GM18505 (cell line): ENCODE measurements around the gene MYH7B.

ENCODE experiments used
- ATAC-seq: cut with Tn5 transposase; IDR thresholded peaks from one replicate; pipeline ENCODE4 v1.9.1; 2021; ENCODE audit not compliant: unreplicated experiment
- POLR2A ChIP-seq: IDR thresholded peaks from 4 replicates; pipeline ENCODE4 v1.6.1; 2011; ENCODE audit warnings: borderline replicate concordance; ENCODE audit not compliant: insufficient read depth, insufficient read length; ENCODE audit errors: extremely low read depth

Gene MYH7B

DNA sequence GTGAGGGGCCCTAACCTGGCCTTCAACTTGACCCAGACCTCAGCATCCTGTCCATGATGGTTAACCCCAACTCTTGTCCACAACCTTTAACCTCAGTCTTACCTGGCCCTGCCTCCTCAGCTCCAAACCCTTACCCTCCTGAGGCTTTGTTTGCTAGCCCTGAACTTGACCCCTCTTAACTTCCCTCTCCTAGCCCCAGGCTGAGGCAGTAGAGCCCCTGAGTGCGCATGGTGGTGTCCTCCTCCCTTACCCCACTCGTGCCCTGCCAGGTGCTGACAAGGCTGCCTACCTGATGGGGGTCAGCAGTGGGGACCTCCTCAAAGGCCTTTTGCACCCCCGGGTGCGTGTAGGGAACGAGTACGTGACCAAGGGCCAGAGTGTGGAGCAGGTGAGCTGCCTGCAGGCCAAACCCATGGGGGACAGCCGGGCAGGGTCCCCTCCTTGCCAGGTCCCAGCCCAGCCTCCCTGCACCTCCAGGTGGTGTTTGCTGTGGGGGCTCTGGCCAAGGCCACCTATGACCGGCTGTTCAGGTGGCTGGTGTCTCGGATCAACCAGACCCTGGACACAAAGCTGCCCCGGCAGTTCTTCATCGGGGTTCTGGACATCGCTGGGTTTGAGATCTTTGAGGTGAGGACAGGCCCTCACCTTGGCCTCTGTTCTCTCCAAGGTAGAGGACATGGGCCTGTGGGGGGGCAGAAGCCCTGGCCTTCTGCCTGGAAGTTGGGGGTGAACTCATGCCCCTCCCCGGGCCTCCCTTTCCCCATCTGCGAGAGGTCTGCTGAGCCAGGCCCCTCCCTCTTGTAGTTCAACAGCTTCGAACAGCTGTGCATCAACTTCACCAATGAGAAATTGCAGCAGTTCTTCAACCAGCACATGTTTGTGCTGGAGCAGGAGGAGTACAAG is 31.9 kb downstream of the MYH7B start:
- no peak for ATAC-seq
- no peak for TF ChIP-seq POLR2A

DNA sequence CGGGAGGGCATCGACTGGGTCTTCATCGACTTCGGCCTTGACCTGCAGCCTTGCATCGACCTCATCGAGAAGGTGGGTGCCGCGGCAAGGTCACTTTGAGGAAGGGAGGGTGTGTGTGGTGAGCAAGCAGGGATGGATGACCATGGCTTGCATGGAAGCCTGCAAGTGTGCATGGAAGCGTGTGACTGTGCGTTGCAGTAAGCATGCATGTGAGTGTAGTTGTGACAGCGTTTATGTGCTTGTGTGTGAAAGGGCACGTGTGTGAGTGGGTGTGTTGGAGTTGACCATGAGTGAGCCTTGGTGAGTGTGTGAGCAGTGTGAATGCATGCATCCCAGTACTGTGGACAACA is 32.5 kb downstream of the MYH7B start:
- TF ChIP-seq POLR2A: no peak
- ATAC-seq: no peak

DNA sequence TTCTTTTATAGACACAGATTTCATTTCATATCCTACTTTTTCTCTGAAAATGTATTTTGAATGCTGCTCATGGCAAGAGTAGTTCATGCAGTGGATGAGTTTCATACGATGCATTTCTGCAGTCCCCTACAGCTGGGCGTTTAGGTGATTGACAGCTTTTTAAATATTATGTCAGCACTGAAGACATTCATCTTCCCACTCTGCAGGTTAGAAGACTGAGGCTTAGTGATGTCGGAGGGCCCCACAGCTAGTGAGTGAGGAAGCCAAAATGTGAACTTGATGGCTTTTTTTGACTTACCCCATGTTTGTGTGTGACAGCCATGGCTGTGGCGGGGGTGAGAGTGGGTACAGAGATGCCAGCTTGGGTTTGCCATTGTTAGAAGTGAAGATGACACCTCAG is 33.5 kb downstream of the MYH7B start:
- TF ChIP-seq POLR2A: no peak
- ATAC-seq: no peak

DNA sequence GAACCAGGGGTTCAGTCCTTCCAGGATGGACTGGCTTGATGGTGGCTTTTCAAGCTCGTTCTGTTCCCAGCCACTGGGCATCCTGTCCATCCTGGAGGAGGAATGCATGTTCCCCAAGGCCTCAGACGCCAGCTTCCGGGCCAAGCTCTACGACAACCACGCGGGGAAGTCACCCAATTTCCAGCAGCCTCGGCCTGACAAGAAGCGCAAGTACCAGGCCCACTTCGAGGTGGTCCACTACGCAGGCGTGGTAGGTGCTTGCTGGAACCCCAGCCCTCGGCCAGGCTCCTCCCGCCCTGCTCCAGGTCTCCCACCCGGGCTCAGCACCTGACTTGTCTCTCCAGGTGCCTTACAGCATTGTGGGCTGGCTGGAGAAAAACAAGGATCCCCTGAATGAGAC is 34.0 kb downstream of the MYH7B start:
- TF ChIP-seq POLR2A: no peak
- ATAC-seq: no peak

DNA sequence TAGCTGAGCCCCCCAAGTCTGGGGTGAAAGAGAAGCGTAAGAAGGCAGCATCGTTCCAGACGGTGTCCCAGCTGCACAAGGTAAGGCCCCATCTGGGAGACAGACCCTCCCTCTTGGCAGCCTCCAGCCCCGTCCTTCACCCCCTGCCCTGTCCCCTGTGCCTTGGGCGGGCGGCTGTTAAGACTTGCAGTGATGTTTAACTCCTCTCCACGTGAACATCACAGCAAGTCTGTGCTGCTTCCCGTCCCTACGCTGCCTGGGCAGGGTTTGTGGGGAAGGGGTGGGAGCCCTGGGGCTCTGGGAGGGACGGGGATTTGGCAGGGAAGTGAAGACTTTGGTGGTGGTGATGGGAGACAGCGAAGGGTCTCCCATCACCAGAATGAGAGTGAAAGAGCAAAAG is 34.6 kb downstream of the MYH7B start:
- no peak for ATAC-seq
- no peak for TF ChIP-seq POLR2A

DNA sequence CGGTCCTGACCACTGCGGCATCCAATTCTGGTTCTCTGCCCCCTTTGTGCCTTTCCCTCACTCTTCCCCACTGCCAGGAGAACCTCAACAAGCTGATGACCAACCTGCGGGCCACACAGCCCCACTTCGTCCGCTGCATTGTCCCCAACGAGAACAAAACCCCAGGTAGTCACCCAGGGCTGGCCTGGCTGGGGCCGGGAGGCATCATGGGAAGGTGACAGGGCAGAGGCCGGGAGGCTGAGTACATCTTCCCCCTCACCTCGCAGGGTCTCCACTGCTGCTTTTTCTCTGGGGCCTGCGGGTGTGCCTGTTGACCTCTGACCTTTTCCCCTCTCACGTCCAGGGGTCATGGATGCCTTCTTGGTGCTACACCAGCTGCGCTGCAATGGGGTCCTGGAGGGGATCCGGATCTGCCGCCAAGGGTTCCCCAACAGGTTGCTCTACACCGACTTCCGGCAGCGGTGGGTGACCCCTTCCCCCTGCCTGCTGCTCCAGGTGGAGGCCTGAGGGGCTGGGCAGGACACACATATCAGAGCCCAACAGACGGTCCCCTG is 35.1 kb downstream of the MYH7B start:
- TF ChIP-seq POLR2A: no peak
- ATAC-seq: no peak

DNA sequence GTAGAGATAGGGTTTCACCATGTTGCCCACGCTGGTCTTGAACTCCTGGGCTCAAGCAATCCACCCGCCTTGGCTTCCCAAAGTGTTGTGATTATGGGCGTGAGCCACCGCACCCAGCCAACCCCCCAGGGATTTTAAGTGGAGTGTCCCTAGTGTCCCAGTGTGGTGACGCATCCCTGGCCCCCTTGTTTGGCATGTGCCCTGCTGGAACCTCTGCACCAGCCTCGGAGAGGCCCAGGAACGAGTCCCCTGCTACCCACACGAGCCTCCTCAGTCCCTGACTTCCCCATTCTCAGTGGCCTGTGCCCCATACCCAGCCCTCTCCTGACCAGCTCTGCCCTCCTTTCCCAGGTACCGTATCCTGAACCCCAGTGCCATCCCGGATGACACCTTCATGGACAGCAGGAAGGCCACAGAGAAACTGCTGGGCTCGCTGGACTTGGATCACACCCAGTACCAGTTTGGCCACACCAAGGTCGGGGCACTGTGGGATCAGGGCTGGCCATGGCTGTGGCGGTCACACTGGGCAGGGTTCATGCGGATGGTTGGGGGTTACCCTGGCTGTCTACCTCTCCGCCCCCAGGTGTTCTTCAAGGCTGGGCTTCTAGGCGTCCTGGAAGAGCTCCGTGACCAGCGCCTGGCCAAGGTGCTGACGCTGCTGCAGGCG is 37.2 kb downstream of the MYH7B start:
- no peak for ATAC-seq
- TF ChIP-seq POLR2A: no peak

DNA sequence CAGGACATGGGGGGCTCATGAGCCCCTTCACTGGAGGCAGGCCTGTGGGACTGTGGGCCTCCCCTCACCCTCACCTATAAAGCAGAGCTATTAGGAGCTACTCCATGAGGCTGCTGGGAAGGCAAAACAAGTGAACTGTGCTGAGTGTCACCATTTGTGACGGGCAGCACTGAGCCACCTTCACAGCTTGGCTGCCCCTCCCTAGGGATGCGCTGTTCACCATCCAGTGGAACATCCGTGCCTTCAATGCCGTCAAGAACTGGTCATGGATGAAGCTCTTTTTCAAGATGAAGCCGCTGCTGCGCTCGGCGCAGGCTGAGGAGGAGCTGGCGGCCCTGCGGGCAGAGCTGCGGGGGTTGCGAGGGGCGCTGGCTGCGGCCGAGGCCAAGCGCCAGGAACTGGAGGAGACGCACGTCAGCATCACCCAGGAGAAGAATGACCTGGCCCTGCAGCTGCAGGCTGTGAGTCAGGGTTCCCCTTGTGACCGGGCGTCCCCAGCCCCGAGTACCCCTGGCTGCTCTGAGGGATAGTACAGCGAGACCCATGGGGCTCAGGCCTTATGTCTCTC is 38.4 kb downstream of the MYH7B start:
- TF ChIP-seq POLR2A: no peak
- no peak for ATAC-seq

DNA sequence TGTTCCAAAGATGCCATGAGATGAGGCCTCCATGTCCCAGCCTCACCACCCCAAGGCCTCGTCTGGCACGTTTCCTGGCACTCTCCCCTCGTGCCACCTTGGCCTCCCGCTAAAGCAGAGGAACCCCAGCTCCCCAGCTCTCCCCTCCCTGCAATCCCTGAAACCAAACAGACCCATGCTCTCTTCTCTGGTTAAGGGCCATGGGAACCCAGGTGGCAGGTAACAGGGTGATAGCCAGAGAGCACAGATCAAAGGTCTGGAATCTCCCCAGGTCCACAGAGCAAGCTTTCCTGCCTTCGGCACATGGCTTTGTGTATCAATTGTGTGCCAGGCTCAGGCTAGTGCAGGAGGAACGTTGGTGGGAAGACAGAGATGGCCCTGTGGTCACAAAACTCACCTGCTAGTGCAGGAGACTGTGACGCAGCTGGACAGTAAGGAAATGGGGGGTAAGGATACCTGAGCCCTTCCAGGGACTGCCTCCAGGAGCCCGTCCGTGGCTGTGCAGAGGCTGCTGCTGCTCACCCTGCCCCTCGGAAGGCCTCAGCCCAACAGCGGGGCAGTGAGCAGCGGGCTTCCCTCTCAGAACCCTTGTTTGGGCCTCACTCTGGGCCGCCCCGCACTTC is 39.0 kb downstream of the MYH7B start:
- ATAC-seq: no peak

DNA sequence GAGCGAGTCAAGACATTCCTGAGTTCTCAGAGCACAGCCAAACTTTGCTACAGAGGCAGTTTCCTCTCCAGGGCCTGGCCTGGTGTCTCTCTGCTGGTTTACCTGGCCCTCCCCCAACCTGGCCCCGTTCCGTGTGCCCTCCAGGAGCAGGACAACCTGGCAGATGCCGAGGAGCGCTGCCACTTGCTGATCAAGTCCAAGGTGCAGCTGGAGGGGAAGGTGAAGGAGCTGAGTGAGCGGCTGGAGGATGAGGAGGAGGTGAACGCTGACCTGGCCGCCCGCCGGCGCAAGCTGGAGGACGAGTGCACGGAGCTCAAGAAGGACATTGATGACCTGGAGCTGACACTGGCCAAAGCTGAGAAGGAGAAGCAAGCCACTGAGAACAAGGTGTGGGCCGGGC is 39.5 kb downstream of the MYH7B start:
- no peak for ATAC-seq
- TF ChIP-seq POLR2A: no peak

More for the DNA sequence above, 39.0 kb downstream of the MYH7B start:
- TF ChIP-seq POLR2A: no peak

DNA sequence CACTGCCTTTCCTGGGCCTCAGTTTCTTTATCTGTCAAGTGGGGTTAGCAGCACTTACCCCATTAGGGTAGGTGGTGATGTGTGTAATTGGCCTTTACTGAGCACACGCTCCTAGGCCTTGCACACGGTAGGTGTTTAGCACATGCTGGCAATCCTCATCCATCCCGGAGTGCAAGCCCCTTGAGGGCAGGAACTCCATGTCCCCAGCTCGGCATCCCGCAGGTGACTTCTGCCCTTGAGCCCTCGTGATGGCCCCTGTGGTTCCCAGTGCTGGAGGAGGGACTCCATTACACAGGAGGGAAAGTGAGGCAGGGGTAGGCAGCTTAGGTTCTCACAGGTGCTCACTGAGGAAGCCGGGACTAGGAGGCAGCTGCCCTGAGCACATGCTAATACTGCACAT is 40.0 kb downstream of the MYH7B start:
- ATAC-seq: no peak
- no peak for TF ChIP-seq POLR2A

DNA sequence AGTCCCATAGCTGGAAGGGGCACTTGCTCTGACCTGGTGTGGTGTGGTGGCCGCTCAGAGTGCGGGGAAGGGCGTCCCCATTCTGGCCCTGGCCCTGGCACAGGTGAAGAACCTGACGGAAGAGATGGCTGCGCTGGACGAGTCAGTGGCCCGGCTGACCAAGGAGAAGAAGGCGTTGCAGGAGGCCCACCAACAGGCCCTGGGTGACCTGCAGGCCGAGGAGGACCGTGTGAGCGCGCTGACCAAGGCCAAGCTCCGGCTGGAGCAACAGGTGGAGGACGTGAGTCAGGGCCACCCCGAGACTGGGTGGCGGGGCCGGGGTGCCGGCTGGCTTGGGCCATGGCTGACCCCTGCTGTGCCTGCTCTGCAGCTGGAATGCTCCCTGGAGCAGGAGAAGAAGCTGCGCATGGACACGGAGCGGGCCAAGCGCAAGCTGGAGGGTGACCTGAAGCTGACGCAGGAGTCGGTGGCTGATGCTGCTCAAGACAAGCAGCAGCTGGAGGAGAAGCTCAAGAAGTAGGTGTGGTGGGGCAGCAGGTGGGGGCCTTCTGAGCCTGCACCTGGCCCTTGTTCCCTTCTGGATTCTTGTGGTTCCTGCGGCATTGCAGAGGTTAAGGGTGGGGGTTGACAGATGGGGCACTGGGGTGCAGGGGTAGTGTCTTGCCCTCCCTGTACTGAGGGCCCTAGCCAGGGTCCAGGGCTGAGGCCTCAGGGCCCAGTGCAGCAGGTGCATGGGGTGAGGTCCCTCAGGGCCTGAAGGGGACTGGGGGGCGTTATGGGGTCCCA is 40.8 kb downstream of the MYH7B start:
- ATAC-seq: no peak
- no peak for TF ChIP-seq POLR2A
